BLaER1 (cell line): ENCODE results near the gene INPP5A.

Source experiments
- H3K27ac ChIP-seq: shearing (Covaris generic); formaldehyde crosslinking; 2 replicates; pipeline ENCODE4 v1.8.1; 2022
- H3K27me3 ChIP-seq: shearing (Covaris generic); formaldehyde crosslinking; 2 replicates; pipeline ENCODE4 v1.8.1; 2022
- H3K36me3 ChIP-seq: shearing (Covaris generic); formaldehyde crosslinking; 2 replicates; pipeline ENCODE4 v1.8.1; 2022
- H3K4me1 ChIP-seq: shearing (Covaris generic); formaldehyde crosslinking; 2 replicates; pipeline ENCODE4 v1.8.1; 2022
- H3K4me2 ChIP-seq: shearing (Covaris generic); formaldehyde crosslinking; 2 replicates; pipeline ENCODE4 v1.8.1; 2022
- H3K4me3 ChIP-seq: shearing (Covaris generic); formaldehyde crosslinking; 2 replicates; pipeline ENCODE4 v1.8.1; 2022
- H3K9ac ChIP-seq: shearing (Covaris generic); formaldehyde crosslinking; 2 replicates; pipeline ENCODE4 v1.8.1; 2022
- H3K9me3 ChIP-seq: shearing (Covaris generic); formaldehyde crosslinking; 2 replicates; pipeline ENCODE4 v1.8.1; 2022
- H4K20me1 ChIP-seq: shearing (Covaris generic); formaldehyde crosslinking; 2 replicates; pipeline ENCODE4 v1.8.1; 2022
- Cebpa-rat ChIP-seq: shearing (Covaris generic); IDR thresholded peaks from 2 replicates; pipeline ENCODE4 v1.8.1; 2022

The INPP5A gene

DNA sequence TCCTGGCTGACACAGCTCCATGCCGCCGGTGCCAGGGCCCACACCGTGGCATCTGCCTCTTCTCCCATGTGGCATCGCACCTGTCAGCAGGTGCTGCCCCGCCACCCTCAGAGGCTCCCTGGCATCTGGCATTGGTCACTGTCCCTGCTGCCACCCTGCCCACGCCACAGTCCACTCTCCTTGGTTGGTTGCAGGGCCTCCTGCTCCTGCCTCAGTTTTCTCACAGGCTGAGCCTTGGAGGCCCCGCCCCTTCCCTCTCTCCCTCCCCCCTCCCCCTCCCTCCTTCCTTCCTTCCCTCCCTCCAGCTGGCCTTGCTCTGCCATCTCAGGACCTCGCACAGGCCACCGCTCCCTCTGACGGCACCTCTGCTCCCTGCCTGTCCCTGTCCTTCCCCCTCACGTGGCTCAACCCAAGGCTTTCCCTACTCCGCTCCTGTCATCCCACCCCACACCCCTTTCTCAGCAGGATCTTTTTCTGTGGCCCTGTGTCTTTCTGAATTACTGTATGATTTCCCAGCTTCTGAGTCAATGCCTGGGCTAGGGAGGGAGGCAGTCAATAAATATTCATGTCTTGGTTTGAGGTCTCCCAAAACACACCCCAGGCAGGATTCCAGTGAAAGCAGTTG lies 87.4 kb downstream of the INPP5A start:
- Histone ChIP-seq H3K27me3 (no peaks in the 10 kb centered on the region), H3K9ac (no peak overlapping the region), H4K20me1 (peaks cover 55% of the 10 kb centered on the region), H3K27ac (no peak overlapping the region), H3K36me3 (peaks cover 14% of the 10 kb centered on the region), H3K9me3 (peaks cover 21% of the 10 kb centered on the region), H3K4me2 (peak overlapping the region; percentile 80), H3K4me1 (peaks cover 61% of the 10 kb centered on the region), H3K4me3 (no peak overlapping the region)
- no peak for TF ChIP-seq Cebpa-rat

DNA sequence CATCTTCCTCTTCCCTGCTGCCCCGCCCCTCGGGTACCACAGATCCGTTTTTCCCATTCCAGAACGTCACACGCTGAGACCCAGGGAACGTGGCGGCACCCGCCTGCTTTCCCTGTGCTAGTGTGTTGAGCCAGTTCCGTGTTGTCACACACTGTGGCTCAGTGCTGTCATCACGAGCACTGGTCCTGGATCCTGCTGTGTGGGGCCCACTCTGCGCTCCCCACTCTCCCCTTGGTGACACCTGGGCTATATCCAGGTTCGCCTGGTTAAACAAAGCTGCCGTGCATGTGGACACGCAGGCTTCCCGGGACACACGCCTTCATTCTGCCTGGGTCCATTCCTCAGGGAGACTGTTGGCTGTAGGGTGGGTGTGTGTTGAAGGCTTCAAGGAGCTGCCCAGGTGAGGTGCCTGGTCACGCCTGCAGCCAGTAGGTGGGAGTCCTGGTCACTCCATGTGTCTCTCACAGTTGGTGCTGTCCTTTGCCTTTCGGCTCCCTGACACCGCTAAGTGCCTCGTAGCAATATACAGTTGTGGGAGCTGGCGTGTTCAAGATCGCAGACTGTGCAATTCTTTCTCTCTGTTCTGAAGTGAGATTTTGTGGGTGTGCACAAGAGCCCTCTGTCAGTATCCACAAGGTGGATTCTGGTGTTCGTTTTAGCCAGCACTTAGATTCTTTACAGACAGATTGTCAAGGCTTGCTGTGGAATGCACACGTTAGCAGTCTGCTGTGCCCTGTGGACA lies 88.6 kb downstream of the INPP5A start:
- H3K4me2 ChIP-seq, result peak overlapping the region; percentile 80
- no peak overlapping the region for H3K9ac ChIP-seq
- peaks cover 5% of the 10 kb centered on the region for H3K36me3 ChIP-seq
- H3K4me1 ChIP-seq, result peaks cover 71% of the 10 kb centered on the region
- H3K27me3 ChIP-seq, result no peaks in the 10 kb centered on the region
- H4K20me1 ChIP-seq, result peaks cover 64% of the 10 kb centered on the region
- no peak overlapping the region; the same call in 1 of the 2 replicates for H3K27ac ChIP-seq
- H3K9me3 ChIP-seq, result peaks cover 10% of the 10 kb centered on the region
- no peak for TF ChIP-seq Cebpa-rat
- H3K4me3 ChIP-seq, result no peak overlapping the region

- H3K9ac ChIP-seq, result peak overlapping the region; percentile 34; the same call in 1 of the 2 replicates
- peak overlapping the region; percentile 45 for H3K27ac ChIP-seq
- H3K4me1 ChIP-seq, result peaks cover 79% of the 10 kb centered on the region
- H3K27me3 ChIP-seq, result no peaks in the 10 kb centered on the region
- H3K4me2 ChIP-seq, result peak overlapping the region; percentile 80
- no peak for TF ChIP-seq Cebpa-rat
- H3K36me3 ChIP-seq, result no peaks in the 10 kb centered on the region
- peaks cover 72% of the 10 kb centered on the region for H4K20me1 ChIP-seq
- H3K9me3 ChIP-seq, result peaks cover 2% of the 10 kb centered on the region; the same call in 1 of the 2 replicates
- H3K4me3 ChIP-seq, result peak overlapping the region; percentile 34; the same call in 1 of the 2 replicates
Measured at GRCh38 chr10:132626761-132627665, 89.4 kb downstream of the INPP5A start.

DNA sequence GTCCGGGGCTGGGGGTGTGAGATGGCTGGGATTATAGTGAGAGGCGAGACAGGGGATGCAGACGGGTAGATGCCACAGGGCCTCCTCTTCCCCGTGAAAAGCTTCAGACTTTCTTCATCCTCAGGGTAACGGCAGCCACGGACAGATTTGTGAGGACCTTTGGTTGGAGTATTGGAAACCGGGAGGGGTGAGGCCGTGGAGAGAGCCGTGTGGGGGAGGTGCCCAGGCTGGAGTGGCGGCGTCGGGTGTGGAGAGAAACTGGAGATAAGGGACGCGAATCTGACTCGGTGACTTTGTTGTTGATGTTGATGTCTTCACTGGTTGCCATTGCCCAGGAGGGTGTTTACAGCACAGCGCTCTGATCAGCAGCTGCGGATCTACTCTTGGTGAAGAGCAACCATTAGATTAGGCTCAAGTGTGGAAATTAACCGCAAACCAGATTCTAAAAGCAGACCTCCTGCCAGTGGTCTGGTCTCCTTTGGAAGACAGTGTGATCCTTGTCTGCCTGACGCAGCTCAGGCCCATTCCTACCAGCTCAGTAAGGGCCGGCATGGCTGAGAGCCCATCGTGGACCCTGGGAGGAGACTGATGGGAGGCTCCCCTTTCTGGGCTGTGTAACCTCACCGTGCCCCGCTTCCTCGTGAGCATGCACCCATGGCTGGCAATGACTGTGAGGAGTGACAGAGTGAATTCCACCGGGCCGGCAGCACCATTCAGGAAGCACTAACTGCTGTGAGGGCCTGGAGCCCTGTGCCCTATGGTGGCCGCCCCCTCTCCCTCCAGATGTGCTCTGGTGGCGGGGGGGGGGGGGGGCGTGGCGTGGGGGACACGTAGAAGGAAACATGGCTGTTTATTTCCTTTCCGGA lies 90.3 kb downstream of the INPP5A start:
- TF ChIP-seq Cebpa-rat, result no peak
- H3K4me1 ChIP-seq, result peaks cover 88% of the 10 kb centered on the region
- peak overlapping the region; percentile 80 for H3K4me2 ChIP-seq
- H3K9ac ChIP-seq, result peak overlapping the region; percentile 34; the same call in 1 of the 2 replicates
- H4K20me1 ChIP-seq, result peaks cover 81% of the 10 kb centered on the region
- peak overlapping the region; percentile 34; the same call in 1 of the 2 replicates for H3K4me3 ChIP-seq
- H3K27me3 ChIP-seq, result no peaks in the 10 kb centered on the region
- peak overlapping the region; percentile 45 for H3K27ac ChIP-seq
- H3K9me3 ChIP-seq, result no peaks in the 10 kb centered on the region
- no peaks in the 10 kb centered on the region for H3K36me3 ChIP-seq

DNA sequence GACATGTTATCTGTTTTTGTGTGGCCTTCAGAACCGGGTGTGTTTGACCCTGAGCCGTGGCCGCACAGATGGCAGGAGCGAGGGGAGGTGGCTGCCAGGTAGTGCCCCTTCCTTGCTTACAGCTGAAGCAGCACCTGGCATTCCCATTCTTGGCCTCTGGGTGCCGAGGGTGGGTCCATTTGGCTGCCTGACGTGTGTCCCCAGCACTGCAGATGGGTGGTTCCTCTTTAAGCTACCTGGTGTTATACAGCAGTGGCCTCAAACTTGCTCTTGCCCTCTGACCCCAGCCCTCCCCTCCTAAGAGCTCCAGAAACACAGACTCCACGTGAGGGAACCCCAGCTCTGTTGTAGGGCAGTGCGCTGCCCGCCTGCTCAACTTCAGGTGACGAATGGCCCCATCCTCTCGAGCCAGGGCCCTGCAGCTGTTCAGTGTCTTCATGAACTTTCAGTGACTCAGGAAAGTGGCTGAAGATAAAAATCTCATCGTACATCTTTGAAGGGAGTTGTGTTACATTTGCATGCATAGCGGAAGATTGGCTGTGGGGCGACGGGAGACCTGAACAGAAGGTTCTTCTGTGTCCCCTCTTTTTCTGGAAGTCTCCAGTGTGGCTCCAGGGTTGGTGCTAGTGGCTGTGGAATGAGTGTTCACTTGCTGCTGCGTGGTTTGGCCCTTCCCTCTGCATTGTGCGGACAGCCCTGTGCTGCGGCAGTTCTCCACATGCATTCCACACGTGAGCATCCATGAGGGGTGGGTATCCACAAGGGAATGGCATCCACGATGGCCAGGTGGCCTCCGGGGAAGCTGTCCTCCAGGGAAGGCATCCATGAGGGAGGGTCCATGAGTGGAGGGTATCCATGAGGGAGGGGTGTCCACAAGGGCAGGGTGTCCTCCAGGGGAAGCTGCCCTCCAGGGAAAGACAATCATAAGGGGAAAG lies 91.6 kb downstream of the INPP5A start:
- Histone ChIP-seq H3K9ac (no peak overlapping the region), H3K4me1 (peaks cover 98% of the 10 kb centered on the region), H3K36me3 (no peaks in the 10 kb centered on the region), H3K9me3 (no peaks in the 10 kb centered on the region), H3K4me3 (no peak overlapping the region), H4K20me1 (peaks cover 90% of the 10 kb centered on the region), H3K4me2 (peak overlapping the region; percentile 80), H3K27me3 (no peaks in the 10 kb centered on the region), H3K27ac (no peak overlapping the region; the same call in 1 of the 2 replicates)
- no peak for TF ChIP-seq Cebpa-rat

DNA sequence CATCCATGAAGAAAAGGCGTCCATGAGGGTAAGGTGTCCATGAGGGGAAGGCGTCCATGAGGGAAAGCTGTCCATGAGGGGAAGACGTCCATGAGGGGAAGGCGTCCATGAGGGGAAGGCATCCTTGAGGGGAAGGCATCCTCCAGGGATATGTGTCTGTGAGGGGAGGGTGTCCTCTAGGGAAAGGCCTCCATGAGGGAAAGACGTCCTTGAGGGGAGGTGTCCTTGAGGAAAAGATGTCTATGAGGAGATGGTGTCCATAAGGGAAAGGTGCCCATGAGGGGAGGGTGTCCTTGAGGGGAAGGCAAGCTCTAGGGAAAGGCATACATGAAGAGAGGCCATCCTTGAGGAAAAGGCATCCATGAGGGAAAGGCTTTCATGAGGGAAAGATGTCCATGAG lies 92.6 kb downstream of the INPP5A start:
- peaks cover 98% of the 10 kb centered on the region for H3K4me1 ChIP-seq
- peaks cover 93% of the 10 kb centered on the region for H4K20me1 ChIP-seq
- H3K27me3 ChIP-seq, result no peaks in the 10 kb centered on the region
- no peak overlapping the region for H3K4me3 ChIP-seq
- no peak overlapping the region for H3K4me2 ChIP-seq
- no peak for TF ChIP-seq Cebpa-rat
- no peaks in the 10 kb centered on the region for H3K9me3 ChIP-seq
- no peak overlapping the region for H3K27ac ChIP-seq
- no peaks in the 10 kb centered on the region for H3K36me3 ChIP-seq
- no peak overlapping the region for H3K9ac ChIP-seq

DNA sequence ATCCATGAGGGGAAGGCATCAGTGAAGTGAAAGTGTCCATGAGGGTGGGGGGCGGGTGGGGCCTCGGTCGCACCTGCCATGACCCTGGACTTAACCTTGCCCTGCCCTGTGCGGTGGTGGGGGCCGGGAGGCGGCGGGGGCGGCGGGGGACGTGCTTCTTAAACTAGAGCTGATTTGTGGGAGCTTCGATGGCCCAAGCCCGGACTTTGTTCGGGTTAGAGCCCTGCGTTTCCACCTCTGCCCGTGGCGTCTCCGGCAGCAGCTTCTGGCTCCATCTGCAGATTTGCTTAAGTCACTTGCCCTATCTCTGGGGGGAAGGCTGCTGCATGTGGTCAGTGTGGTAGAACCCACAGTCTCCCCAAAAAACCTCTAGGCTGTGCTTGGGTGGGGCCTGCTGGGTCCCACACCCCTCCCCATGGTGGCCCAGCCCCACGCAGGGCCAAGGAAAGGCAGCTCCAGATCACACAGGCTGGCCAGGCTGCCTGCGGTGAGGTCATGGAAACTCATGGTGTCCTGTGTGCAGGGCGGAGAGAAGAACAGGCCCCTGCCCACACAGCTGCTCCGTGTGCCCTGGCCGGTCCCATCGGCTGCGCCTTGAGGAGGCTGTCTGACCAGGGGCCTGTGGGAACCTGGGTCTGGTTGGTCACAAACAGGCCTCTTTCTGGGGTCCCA lies 93.2 kb downstream of the INPP5A start:
- H3K36me3 ChIP-seq, result no peaks in the 10 kb centered on the region
- peak overlapping the region; percentile 96 for H3K4me2 ChIP-seq
- peaks cover 93% of the 10 kb centered on the region for H4K20me1 ChIP-seq
- H3K27me3 ChIP-seq, result no peaks in the 10 kb centered on the region
- H3K4me1 ChIP-seq, result peaks cover 97% of the 10 kb centered on the region
- no peak overlapping the region; the same call in 1 of the 2 replicates for H3K27ac ChIP-seq
- H3K9ac ChIP-seq, result no peak overlapping the region
- TF ChIP-seq Cebpa-rat, result no peak
- no peak overlapping the region for H3K4me3 ChIP-seq
- no peaks in the 10 kb centered on the region for H3K9me3 ChIP-seq

DNA sequence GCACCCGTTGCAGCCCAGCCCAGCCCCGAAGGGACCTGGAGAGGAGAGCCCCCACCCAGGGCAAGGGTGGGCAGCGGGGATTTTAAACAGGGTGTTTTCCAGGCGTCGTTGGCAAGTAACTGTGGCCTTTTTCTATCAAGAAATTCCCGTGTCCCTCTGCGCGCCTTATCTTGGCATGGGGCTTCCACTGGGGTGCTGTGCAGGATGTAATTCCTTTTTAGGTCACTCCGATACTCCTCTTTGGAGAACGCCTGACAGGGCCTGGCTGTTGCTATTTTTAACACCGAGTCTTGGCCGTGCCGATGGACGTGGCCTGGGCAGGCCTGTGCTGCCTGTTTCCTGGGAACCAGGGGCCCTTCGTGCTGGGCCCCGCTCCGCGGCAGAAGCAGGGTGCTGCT lies 93.8 kb downstream of the INPP5A start:
- no peak for TF ChIP-seq Cebpa-rat
- no peaks in the 10 kb centered on the region for H3K27me3 ChIP-seq
- no peaks in the 10 kb centered on the region for H3K36me3 ChIP-seq
- no peak overlapping the region; the same call in 1 of the 2 replicates for H3K27ac ChIP-seq
- H3K4me2 ChIP-seq, result peak overlapping the region; percentile 96
- peaks cover 95% of the 10 kb centered on the region for H3K4me1 ChIP-seq
- H3K9ac ChIP-seq, result no peak overlapping the region
- no peak overlapping the region for H3K4me3 ChIP-seq
- no peaks in the 10 kb centered on the region for H3K9me3 ChIP-seq
- peaks cover 93% of the 10 kb centered on the region for H4K20me1 ChIP-seq
